GM10847 (cell line): ENCODE data around the gene REG4.

ENCODE experiments used
- POLR2A ChIP-seq: IDR thresholded peaks from 2 replicates; pipeline ENCODE4 v1.6.1; 2011; ENCODE audit not compliant: insufficient read length; ENCODE audit errors: extremely low read depth

REG4 gene

GRCh38 chr1:119808972-119809550 is 2.2 kb downstream of the REG4 start:
- no peak for TF ChIP-seq POLR2A

- no peak for TF ChIP-seq POLR2A
These were observed 2.8 kb downstream of the REG4 start for GRCh38 chr1:119808491-119808890.

- no peak for TF ChIP-seq POLR2A
These were observed 4.8 kb downstream of the REG4 start for GRCh38 chr1:119806489-119806888.

- no peak for TF ChIP-seq POLR2A
These were observed 5.5 kb downstream of the REG4 start for GRCh38 chr1:119805746-119806145.

GRCh38 chr1:119805247-119805646 is 6.0 kb downstream of the REG4 start:
- no peak for TF ChIP-seq POLR2A

GRCh38 chr1:119799599-119800177 is 11.6 kb downstream of the REG4 start:
- no peak for TF ChIP-seq POLR2A

GRCh38 chr1:119799003-119799402 is 12.3 kb downstream of the REG4 start:
- no peak for TF ChIP-seq POLR2A

GRCh38 chr1:119797606-119798005 is 13.7 kb downstream of the REG4 start:
- TF ChIP-seq POLR2A: no peak

- TF ChIP-seq POLR2A: no peak
These were observed 14.1 kb downstream of the REG4 start for GRCh38 chr1:119797162-119797561.

- no peak for TF ChIP-seq POLR2A
These were observed 15.7 kb downstream of the REG4 start for GRCh38 chr1:119795261-119796200.

GRCh38 chr1:119794876-119795240 is 16.4 kb downstream of the REG4 start:
- no peak for TF ChIP-seq POLR2A

- TF ChIP-seq POLR2A: no peak
These were observed 16.9 kb downstream of the REG4 start for GRCh38 chr1:119794230-119794875.

- TF ChIP-seq POLR2A: no peak
These were observed 19.9 kb downstream of the REG4 start for GRCh38 chr1:119791377-119791776.

- TF ChIP-seq POLR2A: no peak
These were observed 20.6 kb downstream of the REG4 start for GRCh38 chr1:119790451-119791198.

- TF ChIP-seq POLR2A: no peak
These were observed 23.5 kb downstream of the REG4 start for GRCh38 chr1:119787776-119788175.
